HuH-7 (cell line): ENCODE data around the gene EHD3.

Experiments used
- DNase-seq: peaks from one replicate; pipeline ENCODE4 v3.0.0; 2011; ENCODE audit warnings: low spot score

EHD3 gene

GRCh38 chr2:31286961-31287550 is 53.1 kb downstream of the EHD3 start:
- no peak for DNase-seq

- no peak for DNase-seq
Observed at GRCh38 chr2:31287654-31288053, 53.7 kb downstream of the EHD3 start.

- DNase-seq = no peak
Observed at GRCh38 chr2:31294196-31294595, 60.2 kb downstream of the EHD3 start.

- DNase-seq = no peak
Observed at GRCh38 chr2:31296641-31297287, 62.8 kb downstream of the EHD3 start.

- no peak for DNase-seq
Observed at GRCh38 chr2:31297751-31298150, 63.8 kb downstream of the EHD3 start.

GRCh38 chr2:31299547-31299946 is 65.6 kb downstream of the EHD3 start:
- no peak for DNase-seq

GRCh38 chr2:31300309-31300708 is 66.4 kb downstream of the EHD3 start:
- DNase-seq = no peak

GRCh38 chr2:31302940-31303563 is 69.1 kb downstream of the EHD3 start:
- no peak for DNase-seq

GRCh38 chr2:31304816-31305215 is 70.9 kb downstream of the EHD3 start:
- DNase-seq = no peak

GRCh38 chr2:31312898-31313297 is 78.9 kb downstream of the EHD3 start:
- no peak for DNase-seq

GRCh38 chr2:31314761-31315160 is 80.8 kb downstream of the EHD3 start:
- DNase-seq = no peak

- DNase-seq = no peak
Observed at GRCh38 chr2:31317396-31317795, 83.4 kb downstream of the EHD3 start.

- DNase-seq = no peak
Observed at GRCh38 chr2:31318361-31319336, 84.7 kb downstream of the EHD3 start.
